Activated gamma-delta T cell (primary cell): ENCODE results near the gene IGF1R.
"Not testable (repeated sequence)": the region's sequence is repeated elsewhere in the genome, so short reads cannot be mapped to it uniquely, and the experiment has no call there.

Source experiments
- DNase-seq: peaks from one replicate; lab custom pipeline; 2025; lab: John Stamatoyannopoulos, UW

The IGF1R gene

DNA sequence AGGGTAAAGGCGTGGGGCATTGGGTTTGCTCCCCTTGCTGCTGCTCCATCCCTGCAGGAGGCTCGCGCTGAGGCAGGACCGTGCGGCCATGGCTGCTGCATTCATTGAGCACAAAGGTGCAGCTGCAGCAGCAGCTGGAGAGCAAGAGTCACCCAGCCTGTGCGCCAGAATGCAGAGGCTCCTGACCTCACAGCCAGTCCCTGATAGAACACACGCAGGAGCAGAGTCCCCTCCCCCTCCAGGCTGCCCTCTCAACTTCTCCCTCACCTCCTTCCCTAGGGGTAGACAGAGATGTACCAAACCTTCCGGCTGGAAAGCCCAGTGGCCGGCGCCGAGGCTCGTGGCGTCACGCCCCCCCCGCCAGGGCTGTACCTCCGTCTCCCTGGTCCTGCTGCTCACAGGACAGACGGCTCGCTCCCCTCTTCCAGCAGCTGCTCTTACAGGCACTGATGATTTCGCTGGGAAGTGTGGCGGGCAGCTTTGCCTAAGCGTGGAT, 312.3 kb downstream of the IGF1R start:
- DNase-seq = no peak

DNA sequence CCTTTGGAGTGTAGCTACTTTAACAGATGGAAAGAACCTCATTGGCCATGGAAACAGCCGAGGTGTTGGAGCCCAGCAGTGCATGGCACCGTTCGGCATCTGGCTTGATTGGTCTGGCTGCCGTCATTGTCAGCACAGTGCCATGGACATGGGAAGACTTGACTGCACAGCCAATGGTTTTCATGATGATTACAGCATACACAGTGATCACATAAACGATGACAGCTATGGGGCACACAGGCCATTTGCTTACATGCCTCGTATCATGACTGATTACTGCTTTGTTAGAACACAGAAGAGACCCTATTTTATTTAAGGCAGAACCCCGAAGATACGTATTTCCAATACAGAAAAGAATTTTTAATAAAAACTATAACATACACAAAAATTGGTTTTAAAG, 315.1 kb downstream of the IGF1R start:
- no peak for DNase-seq

DNA sequence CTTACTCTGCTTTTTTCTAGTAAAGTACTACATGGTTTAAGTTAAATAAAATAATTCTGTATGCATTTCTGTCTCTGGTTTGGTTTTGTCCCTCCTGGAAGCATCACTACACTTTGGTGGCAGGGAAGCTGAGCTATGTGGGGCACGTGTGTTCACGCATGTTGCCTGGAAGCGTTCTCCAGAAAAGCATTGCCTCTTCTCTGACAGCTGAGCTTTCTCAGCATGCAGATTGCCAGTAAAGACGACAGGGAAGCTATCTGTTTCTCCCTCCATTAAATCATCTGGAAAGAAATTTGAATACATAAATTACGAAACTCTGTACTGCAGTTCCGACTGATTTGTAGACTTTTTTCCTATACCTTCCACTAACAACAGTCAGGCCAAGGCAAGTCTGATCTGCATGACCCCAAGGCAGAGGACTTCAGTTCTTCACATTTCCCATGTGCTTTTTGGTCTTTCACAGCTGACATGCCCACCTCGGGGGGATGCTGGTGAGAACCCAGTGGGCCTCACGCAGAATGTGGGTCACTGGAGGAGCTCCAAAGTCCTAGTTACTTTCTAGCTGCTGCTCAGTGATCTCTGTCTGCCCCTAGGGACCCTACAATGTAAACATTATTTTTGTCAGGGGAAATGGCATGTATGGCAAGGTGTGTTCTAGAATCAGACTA, 316.3 kb downstream of the IGF1R start:
- no peak for DNase-seq

DNA sequence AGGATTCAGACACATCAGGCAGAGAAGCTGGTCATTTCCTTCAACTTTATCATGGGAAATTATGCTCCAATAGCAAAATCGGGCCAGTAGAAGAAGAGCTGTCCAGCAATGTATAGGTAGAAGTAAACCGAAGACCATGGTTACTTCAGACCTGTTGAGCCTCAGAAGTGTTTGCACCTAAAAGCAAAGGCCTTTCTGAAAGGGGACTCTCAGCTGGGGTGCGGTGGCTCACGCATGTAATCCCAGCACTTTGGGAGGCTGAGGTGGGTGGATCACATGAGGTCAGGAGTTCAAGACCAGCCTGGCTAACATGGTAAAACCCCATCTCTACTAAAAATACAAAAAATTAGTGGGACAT, 316.8 kb downstream of the IGF1R start:
- DNase-seq = not testable (repeated sequence)

DNA sequence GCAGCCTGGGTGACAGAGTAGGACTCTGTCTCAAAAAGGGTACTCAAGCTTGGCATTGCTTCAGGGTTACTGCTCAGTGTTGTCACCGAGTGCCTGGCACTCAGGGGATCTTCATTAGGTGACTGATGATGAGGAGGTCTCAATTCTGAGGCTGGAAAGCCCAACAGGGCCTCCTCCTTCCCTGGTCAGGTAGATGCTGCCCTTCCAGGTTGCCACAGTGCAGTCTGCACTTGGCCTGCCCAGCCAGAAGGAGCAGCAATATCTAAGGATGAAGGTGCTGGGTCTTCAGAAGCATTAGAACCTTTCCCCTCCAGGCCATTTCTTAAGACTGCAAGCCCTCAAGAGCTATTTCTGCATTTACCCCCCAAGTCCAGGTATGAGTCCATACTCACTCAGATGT, 317.3 kb downstream of the IGF1R start:
- no peak for DNase-seq

DNA sequence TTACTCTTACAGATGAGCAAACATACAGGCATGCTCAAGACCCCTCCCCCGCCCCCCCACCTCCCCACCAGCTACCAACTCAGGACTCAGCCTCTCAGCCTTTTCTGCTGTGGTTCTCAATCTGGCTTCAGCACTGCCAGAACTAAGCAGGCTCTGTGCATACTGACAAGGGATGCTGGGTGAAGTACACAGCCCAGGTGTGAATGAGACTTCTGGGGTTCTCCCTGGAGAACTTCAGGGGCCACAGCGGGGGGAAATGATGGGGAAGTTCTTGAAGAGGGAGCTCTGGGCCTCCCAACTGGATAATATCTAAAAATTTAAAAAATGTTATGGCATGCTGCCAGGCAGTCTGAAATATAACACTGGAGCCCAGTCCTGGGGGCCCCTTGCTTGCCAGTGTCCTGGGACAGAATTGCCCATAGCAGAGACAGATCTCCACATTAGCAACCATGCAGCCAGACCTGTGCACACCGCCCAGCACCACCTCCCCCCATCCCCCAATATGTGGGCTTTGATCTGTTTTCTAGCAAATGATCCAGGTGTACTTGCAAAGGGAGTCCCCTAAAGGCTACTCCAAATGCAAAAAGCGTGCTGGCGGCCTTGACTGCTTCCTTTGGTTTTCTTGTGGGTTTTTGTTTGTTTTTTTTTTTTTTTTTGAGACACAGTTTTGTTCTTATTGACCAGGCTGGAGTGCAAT, 317.9 kb downstream of the IGF1R start:
- no peak for DNase-seq

DNA sequence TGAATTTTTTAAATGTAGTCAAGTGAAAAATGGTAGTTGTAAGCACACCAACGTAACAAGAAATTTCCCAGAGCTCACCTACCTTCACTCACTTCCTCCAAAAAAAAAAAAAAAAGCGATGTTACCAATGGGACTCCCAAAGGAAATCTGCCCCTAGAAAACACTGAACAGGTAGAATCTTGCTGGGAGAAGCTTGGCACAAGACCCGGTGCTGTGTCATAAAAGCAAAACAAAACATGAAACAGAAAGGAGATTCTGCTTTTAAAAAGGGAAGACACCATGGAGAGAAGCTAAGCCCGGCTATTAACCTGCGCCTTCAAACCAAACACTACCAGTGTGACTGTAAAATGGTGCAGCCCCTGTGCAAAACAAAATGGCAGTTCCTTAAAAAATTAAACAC, 318.8 kb downstream of the IGF1R start:
- DNase-seq = no peak

DNA sequence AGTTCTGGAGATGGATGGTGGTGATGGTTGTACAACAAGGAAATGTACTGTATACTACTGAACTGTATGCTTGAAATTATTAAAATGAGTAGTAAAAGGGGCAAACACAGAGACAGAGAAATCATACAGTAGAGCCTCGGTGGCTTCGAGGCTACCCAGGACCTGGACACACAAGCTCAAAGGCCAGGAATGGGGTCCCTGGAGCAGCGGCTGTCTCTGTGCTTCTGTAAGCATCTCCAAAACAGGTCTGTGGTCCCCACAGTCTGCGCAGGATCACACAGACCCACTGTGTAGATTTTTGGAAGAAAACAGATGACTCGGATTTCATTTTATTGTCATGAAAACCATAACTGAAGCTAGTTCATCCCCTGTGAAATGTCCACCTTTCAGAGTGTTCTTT, 319.6 kb downstream of the IGF1R start:
- no peak for DNase-seq

DNA sequence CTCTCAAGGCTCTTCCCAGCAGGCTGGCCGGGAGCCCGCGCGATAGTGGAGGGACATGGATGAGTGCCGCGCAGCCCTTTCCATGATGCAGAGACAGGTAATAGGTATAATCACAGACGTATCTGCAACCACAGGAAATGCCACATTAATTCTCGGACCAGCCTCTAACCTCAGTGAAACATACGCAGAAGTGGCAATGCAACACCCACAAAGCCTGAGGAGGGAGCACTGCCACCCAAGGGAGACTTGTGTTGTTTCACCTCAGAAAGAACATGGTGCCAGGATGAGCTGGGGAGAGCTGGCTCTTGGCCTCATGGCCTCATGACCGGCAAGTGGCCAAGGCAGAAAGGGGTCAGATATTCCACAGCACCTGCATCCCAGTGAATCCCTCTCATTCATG, 320.2 kb downstream of the IGF1R start:
- no peak for DNase-seq

DNA sequence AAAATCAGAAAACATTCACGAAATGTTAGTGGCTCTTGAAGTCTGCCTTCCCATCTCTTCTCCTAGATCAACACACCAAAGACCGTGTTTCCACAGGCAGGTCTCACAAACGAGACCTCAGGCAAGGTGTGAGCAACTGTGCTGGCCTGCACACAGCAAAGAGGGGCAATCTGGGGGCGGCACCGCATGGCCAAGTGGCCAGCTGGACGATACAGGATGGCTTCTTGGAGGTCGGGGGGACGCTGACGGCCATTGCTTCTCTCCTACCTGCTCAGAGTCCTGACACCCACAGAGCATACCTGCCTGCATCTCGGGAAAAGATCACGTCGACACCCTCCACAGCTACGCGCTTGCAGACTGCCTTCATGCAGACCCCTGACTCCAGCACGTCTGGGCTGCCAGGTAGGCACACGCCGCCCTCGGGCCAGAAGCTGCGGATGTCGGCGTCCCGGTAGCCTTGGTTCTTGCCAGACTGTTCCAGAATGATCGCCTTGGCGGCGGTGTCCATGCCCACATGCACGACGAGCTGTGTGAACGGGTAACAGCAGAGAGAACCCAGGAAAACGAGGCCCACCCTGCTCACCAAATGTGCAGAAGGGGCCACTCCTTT, 320.9 kb downstream of the IGF1R start:
- DNase-seq = no peak

DNA sequence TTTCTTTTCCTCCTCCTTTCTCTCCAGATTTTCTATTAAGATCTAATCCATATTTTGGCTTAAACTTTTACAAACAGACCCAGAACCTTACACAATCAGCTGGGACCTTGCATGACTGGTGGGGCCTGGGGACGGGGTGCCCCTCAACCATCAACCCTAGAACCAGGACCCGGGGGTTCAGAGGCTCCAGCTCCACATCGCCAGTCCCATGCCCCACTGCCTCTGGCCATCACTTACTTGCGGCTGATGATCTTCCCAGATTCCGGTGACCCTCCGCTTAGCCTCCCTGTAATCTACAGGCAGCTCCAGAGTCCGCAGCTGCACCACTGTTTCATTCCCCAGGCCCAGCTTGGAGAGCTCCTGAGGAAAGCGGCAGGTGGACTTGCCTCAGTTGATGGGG, 322.5 kb downstream of the IGF1R start:
- DNase-seq = no peak

DNA sequence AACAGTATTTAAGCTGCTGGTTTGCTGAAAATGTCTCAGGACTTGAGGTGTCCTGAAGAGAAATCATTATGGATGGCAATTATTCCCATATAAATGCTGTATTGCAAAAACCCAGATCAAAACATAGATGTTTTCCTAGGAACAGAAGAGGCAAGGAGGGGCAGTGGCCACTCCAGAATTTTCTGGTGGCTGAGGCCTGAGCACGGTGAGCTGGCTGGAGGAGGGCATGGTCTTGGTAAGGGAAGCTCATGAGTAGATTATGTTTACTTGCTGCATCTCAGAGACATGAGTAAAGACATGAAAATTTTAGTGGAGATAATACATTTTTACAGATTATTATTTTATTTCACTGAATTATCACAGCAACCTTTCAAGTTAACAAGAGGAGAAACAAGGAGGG, 328.2 kb downstream of the IGF1R start:
- no peak for DNase-seq

DNA sequence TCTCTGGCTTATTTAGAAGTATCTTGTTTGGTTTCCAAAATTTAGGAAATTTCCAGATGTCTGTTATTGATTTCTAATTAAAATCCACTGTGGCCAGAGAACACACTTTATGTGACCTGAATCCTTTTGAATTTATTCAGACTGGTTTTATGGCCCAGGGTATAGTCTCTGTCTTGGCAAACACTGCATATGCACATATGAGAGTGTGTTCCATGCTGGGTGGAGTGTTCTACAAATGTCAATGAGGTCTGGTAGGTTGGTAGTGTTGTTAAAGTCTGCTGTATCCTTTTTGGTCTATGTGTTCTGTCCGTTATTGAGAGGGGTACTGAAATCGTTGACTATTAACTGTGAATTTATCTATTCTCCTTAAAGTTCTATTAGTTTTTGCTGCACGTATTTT, 329.1 kb downstream of the IGF1R start:
- no peak for DNase-seq

DNA sequence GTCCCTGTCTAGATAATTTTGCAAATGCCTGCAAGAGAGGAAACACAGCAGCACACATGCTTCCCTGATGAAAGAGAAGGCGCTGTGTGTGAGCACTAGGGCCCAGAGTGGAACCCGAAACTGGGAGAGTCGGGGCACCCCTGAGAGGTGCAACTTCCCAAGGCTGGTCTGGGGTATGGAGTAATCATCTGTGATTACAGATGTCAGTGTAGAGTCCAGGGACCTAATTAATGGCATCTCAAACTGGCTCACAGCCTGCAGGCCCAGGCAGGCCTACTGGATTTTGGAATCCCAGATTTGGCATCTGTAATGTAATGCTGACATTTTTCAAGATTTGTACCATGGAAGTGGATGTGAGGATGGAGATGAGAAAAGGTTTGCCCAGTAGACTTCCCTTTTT, 329.8 kb downstream of the IGF1R start:
- DNase-seq = no peak

DNA sequence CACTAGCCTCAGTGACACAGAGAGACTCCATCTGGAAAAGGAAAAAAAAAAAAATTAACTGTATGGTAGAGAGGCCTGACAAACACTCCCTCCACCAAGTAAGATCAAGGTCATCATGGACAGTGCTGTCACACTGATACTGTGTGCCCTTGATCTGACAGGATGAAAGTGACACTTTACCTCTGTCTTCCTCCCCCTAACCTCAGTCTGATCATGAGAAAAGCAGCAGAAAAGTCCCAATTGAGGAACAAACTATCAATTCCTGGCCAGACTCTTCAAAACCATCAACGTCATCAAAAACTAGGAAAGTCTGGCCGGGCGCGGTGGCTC, 332.5 kb downstream of the IGF1R start:
- DNase-seq = no peak

DNA sequence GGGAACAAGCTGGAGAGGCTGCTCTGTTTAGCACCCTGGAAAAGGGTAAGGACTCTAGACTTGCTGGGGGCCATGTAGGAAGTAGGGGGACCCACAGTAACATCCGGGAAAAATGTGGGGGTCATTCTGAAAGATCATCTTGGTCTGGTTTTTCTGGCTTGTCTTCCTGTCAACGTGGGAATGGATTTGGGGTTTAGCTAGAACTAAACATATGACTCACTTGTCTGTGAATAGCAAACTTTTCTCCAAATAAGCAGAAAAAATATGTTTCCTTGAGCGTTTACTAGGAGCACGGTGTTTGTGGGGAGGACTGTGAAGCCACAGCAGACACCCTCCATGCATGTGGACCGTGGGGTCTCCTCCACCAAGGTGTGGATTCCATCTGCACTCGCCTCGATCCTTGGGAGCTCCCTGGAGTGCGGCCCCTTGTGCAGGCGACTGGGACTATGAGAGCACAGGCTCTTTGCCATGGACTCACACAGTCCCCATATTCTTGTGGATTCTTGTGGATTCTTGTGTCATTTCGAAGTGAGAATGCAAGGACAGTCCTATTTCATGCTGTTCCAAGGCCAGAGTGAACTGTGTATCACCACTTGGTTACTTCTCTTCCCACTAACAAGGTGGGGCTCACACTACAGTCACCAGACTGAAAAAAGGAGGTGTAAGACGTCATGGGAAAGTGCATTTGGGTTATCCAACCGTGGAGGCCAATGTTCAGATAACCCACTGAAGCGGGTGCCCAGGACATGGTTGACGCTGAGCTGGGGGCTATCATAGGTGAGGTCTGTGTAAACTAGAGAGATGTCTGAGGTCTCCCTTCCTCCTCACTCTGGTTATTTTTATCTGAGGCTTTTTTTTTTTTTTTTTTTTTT, 333.7 kb downstream of the IGF1R start:
- DNase-seq = no peak

DNA sequence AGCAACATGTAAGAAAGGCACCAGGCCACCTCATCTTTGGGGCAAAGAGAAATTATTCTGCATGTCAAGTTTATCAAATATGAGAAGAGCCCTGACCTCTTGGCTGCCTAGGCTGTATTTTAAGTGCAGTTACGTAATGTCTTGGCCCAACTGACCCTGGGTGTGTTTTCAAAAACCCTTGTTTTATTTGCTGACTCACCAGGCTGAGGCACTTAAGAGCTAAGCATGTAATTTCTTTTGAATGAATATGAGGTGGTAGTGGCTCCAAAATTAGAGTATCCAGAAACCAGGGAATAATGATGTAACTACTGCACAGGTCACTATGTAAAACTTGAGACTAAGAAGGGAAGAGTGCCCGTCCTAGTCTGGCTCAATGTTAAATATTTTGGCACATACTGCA, 335.0 kb downstream of the IGF1R start:
- DNase-seq = no peak

DNA sequence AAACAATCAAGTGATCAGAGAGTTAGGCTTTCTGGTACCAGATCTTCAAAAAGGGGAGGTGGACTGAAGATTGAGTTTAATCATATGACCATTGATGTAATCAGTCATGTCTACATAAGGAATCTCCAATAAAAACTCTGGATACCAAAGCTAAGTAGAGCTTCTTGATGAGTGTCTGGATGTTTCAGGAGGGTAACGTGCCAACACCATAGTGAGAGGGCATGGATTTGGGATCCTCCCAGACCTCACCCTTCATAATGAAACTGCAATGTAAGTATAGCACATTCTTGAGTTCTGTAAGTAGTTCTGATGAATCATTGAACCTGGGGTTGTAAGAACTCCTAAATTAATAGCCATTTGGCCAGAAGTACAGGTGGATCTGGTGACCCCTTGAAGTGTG, 337.9 kb downstream of the IGF1R start:
- no peak for DNase-seq

DNA sequence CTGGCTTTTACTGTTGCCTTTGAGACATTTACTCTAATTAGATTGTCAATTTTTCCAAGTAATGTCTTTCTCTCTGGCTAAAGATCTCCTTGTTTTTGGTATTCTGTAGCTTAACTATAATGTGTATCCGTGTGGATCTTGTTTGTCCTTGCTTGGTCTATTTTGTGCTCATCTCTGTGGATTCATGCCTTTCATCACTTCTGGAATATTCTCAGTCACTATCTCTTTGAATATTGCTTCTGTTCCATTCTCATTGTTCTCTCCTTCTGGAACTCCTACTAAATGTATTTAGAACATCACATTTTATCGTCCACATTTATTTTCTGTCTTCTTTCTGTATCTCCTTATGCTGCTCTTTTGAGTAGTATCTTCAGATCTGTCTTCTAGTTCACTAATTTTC, 346.6 kb downstream of the IGF1R start:
- no peak for DNase-seq

DNA sequence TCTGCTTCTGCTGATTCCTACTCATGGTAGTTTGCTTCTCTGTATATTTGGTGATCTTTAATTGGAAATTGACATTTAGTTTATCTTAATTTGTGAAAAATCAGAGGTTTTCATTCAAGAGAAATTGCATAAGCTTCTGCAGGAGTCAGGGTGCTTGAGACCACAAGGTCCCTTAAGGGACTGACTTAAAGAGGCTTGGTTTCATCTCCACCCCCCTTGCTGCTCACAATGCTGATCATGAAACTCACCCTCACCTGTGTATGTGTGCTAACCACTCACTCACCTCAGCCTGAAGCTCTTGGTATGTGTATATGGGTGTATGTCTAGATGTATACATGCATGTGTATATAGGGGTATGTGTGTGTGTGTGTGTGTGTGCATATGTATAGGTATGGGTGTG, 347.8 kb downstream of the IGF1R start:
- no peak for DNase-seq

DNA sequence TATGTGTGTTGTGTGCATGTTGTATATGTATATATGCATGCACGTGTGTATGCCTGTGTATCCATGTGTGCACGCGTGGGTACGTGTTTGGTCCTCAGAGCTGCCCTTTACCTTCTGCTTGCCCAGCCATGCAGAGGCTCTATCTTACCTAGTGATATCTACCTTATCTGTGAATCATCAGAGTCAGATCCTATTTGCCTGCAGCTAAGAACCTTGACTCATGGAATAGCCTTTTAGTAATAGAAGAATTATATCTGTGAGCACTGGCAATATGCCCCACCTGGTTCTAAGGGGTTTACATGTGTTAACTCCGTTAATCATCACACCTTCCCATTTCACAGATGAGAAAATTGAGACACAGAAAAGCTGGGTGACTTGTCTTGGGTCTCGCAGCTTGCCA, 348.3 kb downstream of the IGF1R start:
- DNase-seq = no peak

DNA sequence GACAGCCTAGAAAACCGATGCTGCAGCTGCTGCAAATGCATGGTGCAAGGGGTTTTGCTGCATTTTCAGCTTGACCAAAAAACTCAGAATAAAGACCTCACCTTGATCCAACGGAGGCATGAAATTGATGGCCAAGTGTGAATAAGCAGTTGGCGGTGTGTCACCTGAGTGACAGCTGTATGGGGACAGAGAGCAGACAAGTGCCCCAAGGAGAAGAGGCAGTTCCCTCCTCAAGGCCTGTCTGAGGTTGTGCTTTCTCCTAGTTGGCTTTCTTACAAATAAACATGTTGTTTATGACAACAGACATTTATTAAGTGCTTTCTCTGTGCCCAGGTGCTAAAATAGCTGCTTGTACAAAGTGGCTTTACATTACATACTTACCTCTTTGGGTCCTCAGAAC, 349.0 kb downstream of the IGF1R start:
- no peak for DNase-seq

DNA sequence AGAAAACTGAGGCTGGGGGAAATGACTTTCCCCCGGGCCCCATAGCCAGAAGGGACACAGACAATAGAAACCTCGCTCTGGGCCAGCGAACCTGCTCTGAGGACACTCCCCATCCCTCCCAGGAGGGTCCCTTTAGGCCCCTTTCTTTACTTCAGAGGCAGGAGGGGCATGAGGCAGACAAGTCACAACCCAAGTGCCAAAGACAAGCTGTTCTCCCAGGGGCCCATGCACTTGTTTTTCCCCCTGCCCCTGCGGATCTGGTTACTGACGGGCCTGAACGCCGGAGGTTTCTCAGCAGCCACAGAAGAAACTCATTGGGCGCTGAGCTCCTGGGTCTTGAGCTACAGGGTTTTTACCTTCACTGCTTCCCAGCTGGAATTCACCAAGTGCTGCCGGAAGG, 349.4 kb downstream of the IGF1R start:
- DNase-seq = no peak
